ENCODE data around the gene C6orf52. TPM values are rescaled to one million over a fixed set of nuclear protein-coding genes. Genes with fewer than 3 reads are reported as not detected.

The C6orf52 gene
- polyA plus RNA-seq, 1 donor from 2014 or later = 9.4 TPM

GRCh38 chr6:10627800-10628199 is 66.6 kb downstream of the C6orf52 start:
- Histone ChIP-seq H3K27me3 (ENCODE audit: insufficient read depth, low read depth, low read length) (no peaks in the 10 kb centered on the region), H3K9me2 (ENCODE audit: insufficient read depth, low read length) (no peaks in the 10 kb centered on the region), H3K4me3 (ENCODE audit: low read length) (no peak overlapping the region), H3K36me3 (ENCODE audit: insufficient read depth, low read length) (no peaks in the 10 kb centered on the region), H2AFZ (ENCODE audit: low read depth, low read length) (no peak overlapping the region), H3K9ac (ENCODE audit: low read length) (no peak overlapping the region), H3K9me3 (ENCODE audit: low read length) (no peaks in the 10 kb centered on the region), H3K27ac (ENCODE audit: low read length) (no peak overlapping the region), H3K79me2 (replicated peaks; ENCODE audit: insufficient read depth, low read length) (no peaks in the 10 kb centered on the region), H3K4me2 (ENCODE audit: low read length) (no peak overlapping the region), H3F3A (ENCODE audit: insufficient read depth, low read length, poor library complexity, severe bottlenecking) (no peaks in the 10 kb centered on the region), H4K20me1 (ENCODE audit: insufficient read depth) (no peaks in the 10 kb centered on the region)
- TF ChIP-seq REST (IDR thresholded peaks at IDR 0.05; ENCODE audit: borderline replicate concordance) = no peak
- TF ChIP-seq POLR2AphosphoS5 (IDR thresholded peaks at IDR 0.05) = no peak
- TF ChIP-seq MXI1 (conservative IDR thresholded peaks at IDR 0.05; ENCODE audit: poor library complexity, severe bottlenecking) = no peak

GRCh38 chr6:10626154-10626741 is 68.2 kb downstream of the C6orf52 start:
- TF ChIP-seq EZH2 (IDR thresholded peaks at IDR 0.05; ENCODE audit: borderline replicate concordance, insufficient read depth, low read length, poor library complexity, severe bottlenecking) (no peak), TAF1 (IDR thresholded peaks at IDR 0.05; ENCODE audit: low read depth) (no peak), SMC3 (conservative IDR thresholded peaks at IDR 0.05; ENCODE audit: poor library complexity) (no peak), EP300 (conservative IDR thresholded peaks at IDR 0.05; ENCODE audit: poor library complexity, severe bottlenecking) (no peak), RAD21 (conservative IDR thresholded peaks at IDR 0.05) (no peak), REST (IDR thresholded peaks at IDR 0.05; ENCODE audit: borderline replicate concordance) (no peak), CTCF (IDR thresholded peaks at IDR 0.05; ENCODE audit: poor library complexity, severe bottlenecking) (no peak), MXI1 (conservative IDR thresholded peaks at IDR 0.05; ENCODE audit: poor library complexity, severe bottlenecking) (no peak)
- Histone ChIP-seq H2AFZ (ENCODE audit: low read depth, low read length) (no peak overlapping the region), H3K27me3 (ENCODE audit: insufficient read depth, low read depth, low read length) (no peaks in the 10 kb centered on the region), H3K4me3 (ENCODE audit: low read length) (no peak overlapping the region), H3K9me3 (ENCODE audit: low read length) (peaks cover 2% of the 10 kb centered on the region), H3F3A (ENCODE audit: insufficient read depth, low read length, poor library complexity, severe bottlenecking) (no peaks in the 10 kb centered on the region), H4K20me1 (ENCODE audit: insufficient read depth) (no peaks in the 10 kb centered on the region), H3K36me3 (ENCODE audit: insufficient read depth, low read length) (peaks cover 8% of the 10 kb centered on the region), H3K9ac (ENCODE audit: low read length) (no peak overlapping the region), H3K9me2 (ENCODE audit: insufficient read depth, low read length) (no peaks in the 10 kb centered on the region), H3K79me2 (replicated peaks; ENCODE audit: insufficient read depth, low read length) (no peaks in the 10 kb centered on the region), H3K4me2 (ENCODE audit: low read length) (no peak overlapping the region), H3K27ac (ENCODE audit: low read length) (no peak overlapping the region)
